HEK293 (cell line): Measurements from ENCODE around the gene LSMEM2.

Experiments used
- ATF2 ChIP-seq: fragments of 450-650 bp; formaldehyde crosslinking; IDR thresholded peaks from 2 replicates; pipeline ENCODE4 v1.5.1; 2016; ENCODE audit warnings: missing biosample characterization, missing genetic modification characterization, low read depth
- IKZF3 ChIP-seq: fragments of 450-650 bp; IDR thresholded peaks from 2 replicates; pipeline ENCODE4 v1.5.0; 2018; ENCODE audit warnings: missing biosample characterization, mild to moderate bottlenecking, missing genetic modification characterization, moderate library complexity
- MEIS1 ChIP-seq: sonication (generic); formaldehyde crosslinking; IDR thresholded peaks from 2 replicates; pipeline ENCODE4 v1.8.1; 2022; ENCODE audit warnings: missing genetic modification reagents, mild to moderate bottlenecking, borderline replicate concordance
- MZF1 ChIP-seq: fragments of 450-650 bp; formaldehyde crosslinking; IDR thresholded peaks from 2 replicates; pipeline ENCODE4 v1.5.1; 2017; ENCODE audit warnings: missing biosample characterization, missing genetic modification characterization, borderline replicate concordance
- OSR2 ChIP-seq: fragments of 450-650 bp; formaldehyde crosslinking; IDR thresholded peaks from 2 replicates; pipeline ENCODE4 v1.5.1; 2016; ENCODE audit warnings: missing biosample characterization, missing genetic modification characterization
- PBX3 ChIP-seq: sonication (generic); formaldehyde crosslinking; IDR thresholded peaks from 2 replicates; pipeline ENCODE4 v1.8.1; 2022; ENCODE audit warnings: mild to moderate bottlenecking, moderate library complexity, missing genetic modification reagents
- ZBTB17 ChIP-seq: fragments of 450-650 bp; formaldehyde crosslinking; IDR thresholded peaks from 2 replicates; pipeline ENCODE4 v1.5.1; 2016; ENCODE audit warnings: missing biosample characterization, missing genetic modification characterization
- ZBTB8A ChIP-seq: fragments of 450-650 bp; formaldehyde crosslinking; IDR thresholded peaks from 2 replicates; pipeline ENCODE4 v1.5.1; 2016; ENCODE audit warnings: missing biosample characterization, missing genetic modification characterization
- ZFHX2 ChIP-seq: fragments of 450-650 bp; formaldehyde crosslinking; conservative IDR thresholded peaks from 2 replicates; pipeline ENCODE4 v1.5.1; 2016; ENCODE audit warnings: missing biosample characterization, missing genetic modification characterization
- ZFP37 ChIP-seq: fragments of 450-650 bp; formaldehyde crosslinking; IDR thresholded peaks from 2 replicates; pipeline ENCODE4 v1.5.1; 2016; ENCODE audit warnings: missing biosample characterization, missing genetic modification characterization
- ZNF155 ChIP-seq: fragments of 450-650 bp; formaldehyde crosslinking; IDR thresholded peaks from 2 replicates; pipeline ENCODE4 v1.5.1; 2016; ENCODE audit warnings: missing biosample characterization, missing genetic modification characterization
- ZNF530 ChIP-seq: fragments of 450-650 bp; formaldehyde crosslinking; IDR thresholded peaks from 2 replicates; pipeline ENCODE4 v1.5.1; 2016; ENCODE audit warnings: low read depth, missing biosample characterization, missing genetic modification characterization
- ZNF544 ChIP-seq: fragments of 450-650 bp; formaldehyde crosslinking; IDR thresholded peaks from 2 replicates; pipeline ENCODE4 v1.5.0; 2017; ENCODE audit warnings: missing biosample characterization, missing genetic modification characterization
- ZNF548 ChIP-seq: fragments of 450-650 bp; formaldehyde crosslinking; IDR thresholded peaks from 2 replicates; pipeline ENCODE4 v1.5.1; 2016; ENCODE audit warnings: missing biosample characterization, missing genetic modification characterization
- ZNF571 ChIP-seq: fragments of 450-650 bp; formaldehyde crosslinking; IDR thresholded peaks from 2 replicates; pipeline ENCODE4 v1.5.0; 2017; ENCODE audit warnings: missing biosample characterization, missing genetic modification characterization
- ZNF624 ChIP-seq: fragments of 450-650 bp; formaldehyde crosslinking; IDR thresholded peaks from 2 replicates; pipeline ENCODE4 v1.5.1; 2017; ENCODE audit warnings: missing biosample characterization, missing genetic modification characterization
- ZNF707 ChIP-seq: fragments of 450-650 bp; formaldehyde crosslinking; IDR thresholded peaks from 2 replicates; pipeline ENCODE4 v1.5.1; 2016; ENCODE audit warnings: missing biosample characterization, missing genetic modification characterization
- ZNF792 ChIP-seq: fragments of 450-650 bp; formaldehyde crosslinking; IDR thresholded peaks from 2 replicates; pipeline ENCODE4 v1.5.1; 2016; ENCODE audit warnings: missing biosample characterization, missing genetic modification characterization
- ZNF830 ChIP-seq: fragments of 450-650 bp; IDR thresholded peaks from 2 replicates; pipeline ENCODE4 v1.5.0; 2018; ENCODE audit warnings: missing biosample characterization, missing genetic modification characterization, low read depth, mild to moderate bottlenecking, moderate library complexity
- ZNF843 ChIP-seq: fragments of 450-650 bp; formaldehyde crosslinking; IDR thresholded peaks from 2 replicates; pipeline ENCODE4 v1.5.1; 2016; ENCODE audit warnings: missing biosample characterization, missing genetic modification characterization
- ZSCAN16 ChIP-seq: fragments of 450-650 bp; formaldehyde crosslinking; IDR thresholded peaks from 2 replicates; pipeline ENCODE4 v1.5.1; 2016; ENCODE audit warnings: missing biosample characterization, missing genetic modification characterization
- ZSCAN30 ChIP-seq: fragments of 450-650 bp; IDR thresholded peaks from 2 replicates; pipeline ENCODE4 v1.5.1; 2018; ENCODE audit warnings: missing biosample characterization, mild to moderate bottlenecking, missing genetic modification characterization, moderate library complexity
- TF ChIP-seq, protein P1 (sequence below): fragments of 450-650 bp; formaldehyde crosslinking; IDR thresholded peaks from 2 replicates; pipeline ENCODE4 v1.5.1; 2016; ENCODE audit warnings: missing biosample characterization, missing genetic modification characterization
- TF ChIP-seq, protein P2 (sequence below): fragments of 450-650 bp; formaldehyde crosslinking; IDR thresholded peaks from 2 replicates; pipeline ENCODE4 v1.5.1; 2016; ENCODE audit warnings: missing biosample characterization, missing genetic modification characterization, low read depth
- TF ChIP-seq, protein P3 (sequence below): fragments of 450-650 bp; formaldehyde crosslinking; IDR thresholded peaks from 2 replicates; pipeline ENCODE4 v1.5.1; 2016; ENCODE audit warnings: missing biosample characterization, missing genetic modification characterization

The LSMEM2 gene

GRCh38 chr3:50237133-50237651 is 41.7 kb upstream of the LSMEM2 start (continued):
- no peak for TF ChIP-seq PBX3 (CRISPR knock-in tag)
- TF ChIP-seq ZNF792 (tag by site-specific recombination): no peak
- 0 out of 2 replicates have a peak, but pooled peaks have one; percentile 32 for TF ChIP-seq ZBTB8A
- no peak for TF ChIP-seq ZNF548
- no peak for TF ChIP-seq ZSCAN30 (tag by site-specific recombination)
- no peak for TF ChIP-seq MZF1
- no peak for TF ChIP-seq ZNF624 (tag by site-specific recombination)
- no peak for TF ChIP-seq OSR2
- 0 out of 2 replicates have a peak, but pooled peaks have one; percentile 13 for TF ChIP-seq ZFHX2 (tag by site-specific recombination)
- no peak for TF ChIP-seq ZNF155
- TF ChIP-seq ZBTB17: peak; percentile 61; the same call in 1 of the 2 replicates
- TF ChIP-seq ZSCAN16 (tag by site-specific recombination): no peak
- no peak for TF ChIP-seq ZFP37 (tag by site-specific recombination)
- no peak for TF ChIP-seq ZNF544
- no peak for TF ChIP-seq ZNF530 (tag by site-specific recombination)
- TF ChIP-seq ZNF830 (tag by site-specific recombination): no peak
- TF ChIP-seq, protein P1, sequence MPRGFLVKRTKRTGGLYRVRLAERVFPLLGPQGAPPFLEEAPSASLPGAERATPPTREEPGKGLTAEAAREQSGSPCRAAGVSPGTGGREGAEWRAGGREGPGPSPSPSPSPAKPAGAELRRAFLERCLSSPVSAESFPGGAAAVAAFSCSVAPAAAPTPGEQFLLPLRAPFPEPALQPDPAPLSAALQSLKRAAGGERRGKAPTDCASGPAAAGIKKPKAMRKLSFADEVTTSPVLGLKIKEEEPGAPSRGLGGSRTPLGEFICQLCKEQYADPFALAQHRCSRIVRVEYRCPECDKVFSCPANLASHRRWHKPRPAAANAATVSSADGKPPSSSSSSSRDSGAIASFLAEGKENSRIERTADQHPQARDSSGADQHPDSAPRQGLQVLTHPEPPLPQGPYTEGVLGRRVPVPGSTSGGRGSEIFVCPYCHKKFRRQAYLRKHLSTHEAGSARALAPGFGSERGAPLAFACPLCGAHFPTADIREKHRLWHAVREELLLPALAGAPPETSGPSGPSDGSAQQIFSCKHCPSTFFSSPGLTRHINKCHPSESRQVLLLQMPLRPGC (tag by site-specific recombination): no peak
- TF ChIP-seq ZNF571 (tag by site-specific recombination): no peak
- TF ChIP-seq ZNF843 (tag by site-specific recombination): no peak
- TF ChIP-seq, protein P2, sequence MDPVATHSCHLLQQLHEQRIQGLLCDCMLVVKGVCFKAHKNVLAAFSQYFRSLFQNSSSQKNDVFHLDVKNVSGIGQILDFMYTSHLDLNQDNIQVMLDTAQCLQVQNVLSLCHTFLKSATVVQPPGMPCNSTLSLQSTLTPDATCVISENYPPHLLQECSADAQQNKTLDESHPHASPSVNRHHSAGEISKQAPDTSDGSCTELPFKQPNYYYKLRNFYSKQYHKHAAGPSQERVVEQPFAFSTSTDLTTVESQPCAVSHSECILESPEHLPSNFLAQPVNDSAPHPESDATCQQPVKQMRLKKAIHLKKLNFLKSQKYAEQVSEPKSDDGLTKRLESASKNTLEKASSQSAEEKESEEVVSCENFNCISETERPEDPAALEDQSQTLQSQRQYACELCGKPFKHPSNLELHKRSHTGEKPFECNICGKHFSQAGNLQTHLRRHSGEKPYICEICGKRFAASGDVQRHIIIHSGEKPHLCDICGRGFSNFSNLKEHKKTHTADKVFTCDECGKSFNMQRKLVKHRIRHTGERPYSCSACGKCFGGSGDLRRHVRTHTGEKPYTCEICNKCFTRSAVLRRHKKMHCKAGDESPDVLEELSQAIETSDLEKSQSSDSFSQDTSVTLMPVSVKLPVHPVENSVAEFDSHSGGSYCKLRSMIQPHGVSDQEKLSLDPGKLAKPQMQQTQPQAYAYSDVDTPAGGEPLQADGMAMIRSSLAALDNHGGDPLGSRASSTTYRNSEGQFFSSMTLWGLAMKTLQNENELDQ (tag by site-specific recombination): no peak
- TF ChIP-seq, protein P3, sequence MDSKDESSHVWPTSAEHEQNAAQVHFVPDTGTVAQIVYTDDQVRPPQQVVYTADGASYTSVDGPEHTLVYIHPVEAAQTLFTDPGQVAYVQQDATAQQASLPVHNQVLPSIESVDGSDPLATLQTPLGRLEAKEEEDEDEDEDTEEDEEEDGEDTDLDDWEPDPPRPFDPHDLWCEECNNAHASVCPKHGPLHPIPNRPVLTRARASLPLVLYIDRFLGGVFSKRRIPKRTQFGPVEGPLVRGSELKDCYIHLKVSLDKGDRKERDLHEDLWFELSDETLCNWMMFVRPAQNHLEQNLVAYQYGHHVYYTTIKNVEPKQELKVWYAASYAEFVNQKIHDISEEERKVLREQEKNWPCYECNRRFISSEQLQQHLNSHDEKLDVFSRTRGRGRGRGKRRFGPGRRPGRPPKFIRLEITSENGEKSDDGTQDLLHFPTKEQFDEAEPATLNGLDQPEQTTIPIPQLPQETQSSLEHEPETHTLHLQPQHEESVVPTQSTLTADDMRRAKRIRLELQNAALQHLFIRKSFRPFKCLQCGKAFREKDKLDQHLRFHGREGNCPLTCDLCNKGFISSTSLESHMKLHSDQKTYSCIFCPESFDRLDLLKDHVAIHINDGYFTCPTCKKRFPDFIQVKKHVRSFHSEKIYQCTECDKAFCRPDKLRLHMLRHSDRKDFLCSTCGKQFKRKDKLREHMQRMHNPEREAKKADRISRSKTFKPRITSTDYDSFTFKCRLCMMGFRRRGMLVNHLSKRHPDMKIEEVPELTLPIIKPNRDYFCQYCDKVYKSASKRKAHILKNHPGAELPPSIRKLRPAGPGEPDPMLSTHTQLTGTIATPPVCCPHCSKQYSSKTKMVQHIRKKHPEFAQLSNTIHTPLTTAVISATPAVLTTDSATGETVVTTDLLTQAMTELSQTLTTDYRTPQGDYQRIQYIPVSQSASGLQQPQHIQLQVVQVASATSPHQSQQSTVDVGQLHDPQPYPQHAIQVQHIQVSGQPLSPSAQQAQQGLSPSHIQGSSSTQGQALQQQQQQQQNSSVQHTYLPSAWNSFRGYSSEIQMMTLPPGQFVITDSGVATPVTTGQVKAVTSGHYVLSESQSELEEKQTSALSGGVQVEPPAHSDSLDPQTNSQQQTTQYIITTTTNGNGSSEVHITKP: peak; percentile 27; the same call in 1 of the 2 replicates
- no peak for TF ChIP-seq ZNF707
- TF ChIP-seq MEIS1: no peak
- TF ChIP-seq IKZF3 (tag by site-specific recombination): no peak; the same call in 1 of the 2 replicates
- no peak for TF ChIP-seq ATF2 (tag by site-specific recombination)
- TF ChIP-seq, all 188 proteins: peak for 10
